HepG2 (cell line): ENCODE results near the gene ATG5. TPM values are rescaled to one million over a fixed set of nuclear protein-coding genes. Genes with fewer than 3 reads are reported as not detected.

Source experiments
- ATAC-seq: fragments of 200-7000 bp; cut with Tn5 transposase; 3 replicates; pipeline ENCODE4 v1.9.1; 2020; ENCODE audit warnings: mild to moderate bottlenecking, moderate library complexity
- BruUV-seq: library from RNA; stranded (reverse); fragments of 400-500 nt; replicated peaks from 2 replicates; lab custom pipeline; 2021; lab: Mats Ljungman, UMichigan
- CTCF ChIA-PET: fragments of 300-600 bp; formaldehyde crosslinking; extraction: SDS; loops from one replicate; lab custom pipeline; 2021; ENCODE audit warnings: low total read pairs, inconsistent platforms, low intra/inter-chr PET ratio; lab: Yijun Ruan, JAX
- POLR2A ChIA-PET: fragments of 350-600 bp; sonication (Branson Sonifier 250); formaldehyde crosslinking; loops from one replicate; lab custom pipeline; 2020; ENCODE audit warnings: antibody characterized with exemption, inconsistent platforms; lab: Yijun Ruan, JAX
- DNase-seq: peaks from one replicate; pipeline ENCODE4 v3.0.0-alpha.2; 2015; ENCODE audit warnings: low spot score
- FAIRE-seq: peaks from 3 replicates; lab custom pipeline; 2011; peaks lifted over from hg19 to GRCh38; lab: Jason Lieb, UNC
- H2AFZ ChIP-seq: one replicate; pipeline ENCODE4 v1.6.1; 2011; ENCODE audit warnings: low read length, inconsistent platforms
- H3K27ac ChIP-seq: fragments of 300-600 bp; 3 replicates; pipeline ENCODE4 v1.8.0; 2011; ENCODE audit warnings: mixed run types, mild to moderate bottlenecking, mixed read lengths, low read length, inconsistent platforms; ENCODE audit not compliant: insufficient read depth; ENCODE audit errors: extremely low read length
- H3K27me3 ChIP-seq, 2 experiments: fragments of 200-600 bp in 1 of 2; 2 replicates in 1 of 2; 3 replicates in 1 of 2; pipeline versions ENCODE4 v1.6.0 to v1.8.0; 2011; ENCODE audit warnings: low read length in 2 of 2, mild to moderate bottlenecking in 2 of 2, moderate library complexity in 2 of 2, inconsistent platforms in 1 of 2; ENCODE audit not compliant: insufficient read depth in 2 of 2, control insufficient read depth in 1 of 2
- H3K36me3 ChIP-seq, 2 experiments: fragments of 200-600 bp in 1 of 2; replicated peaks in 1 of 2; 2 replicates in 1 of 2; 3 replicates in 1 of 2; pipeline versions ENCODE4 v1.5.1 to v1.8.0; 2011; ENCODE audit warnings: low read length in 2 of 2, inconsistent platforms in 1 of 2; ENCODE audit not compliant: insufficient read depth in 2 of 2, control insufficient read depth in 1 of 2
- H3K4me1 ChIP-seq: 2 replicates; pipeline ENCODE4 v1.5.1; 2012; ENCODE audit warnings: low read length, inconsistent platforms; ENCODE audit not compliant: insufficient read depth
- H3K4me2 ChIP-seq: 2 replicates; pipeline ENCODE4 v1.6.0; 2011; ENCODE audit warnings: low read depth, low read length, inconsistent platforms
- H3K4me3 ChIP-seq, 3 experiments: fragments of 200-600 bp in 1 of 3; sonication (generic), shearing (Covaris generic) in 1 of 3; replicated peaks in 1 of 3; 2 replicates each; pipeline ENCODE4 v1.5.1; 2011 to 2016; ENCODE audit warnings: low read length in 3 of 3, inconsistent platforms in 2 of 3, low read depth in 2 of 3, mild to moderate bottlenecking in 2 of 3, control low read depth in 1 of 3, mixed read lengths in 1 of 3; ENCODE audit not compliant: insufficient read depth in 1 of 3
- H3K79me2 ChIP-seq: one replicate; pipeline ENCODE4 v1.6.1; 2011; ENCODE audit warnings: low read length, inconsistent platforms; ENCODE audit not compliant: insufficient read depth
- H3K9ac ChIP-seq: 2 replicates; pipeline ENCODE4 v1.6.0; 2011; ENCODE audit warnings: mild to moderate bottlenecking, low read depth, low read length, inconsistent platforms; ENCODE audit not compliant: insufficient read depth
- H3K9me3 ChIP-seq: 2 replicates; pipeline ENCODE4 v1.5.1; 2012; ENCODE audit warnings: mild to moderate bottlenecking, low read length
- H4K20me1 ChIP-seq: 2 replicates; pipeline ENCODE4 v1.6.0; 2011; ENCODE audit warnings: inconsistent platforms, mild to moderate bottlenecking, low read length, moderate library complexity; ENCODE audit not compliant: insufficient read depth
- CEBPG ChIP-seq: IDR thresholded peaks from 2 replicates; pipeline ENCODE4 v1.6.1; 2016
- HMGA1 ChIP-seq: sonication (generic); formaldehyde crosslinking; conservative IDR thresholded peaks from 2 replicates; pipeline ENCODE4 v1.4.0; 2020; ENCODE audit warnings: missing genetic modification reagents
- NBN ChIP-seq: fragments of 450-650 bp; conservative IDR thresholded peaks from 2 replicates; pipeline ENCODE4 v1.6.1; 2017
- NFYB ChIP-seq: sonication (generic); formaldehyde crosslinking; IDR thresholded peaks from 2 replicates; pipeline ENCODE4 v1.4.0; 2020; ENCODE audit warnings: missing genetic modification reagents
- PHB2 ChIP-seq: fragments of 450-650 bp; IDR thresholded peaks from 2 replicates; pipeline ENCODE4 v1.6.1; 2018; ENCODE audit not compliant: partially characterized antibody
- SPEN ChIP-seq: sonication (generic); formaldehyde crosslinking; IDR thresholded peaks from 2 replicates; pipeline ENCODE4 v1.5.1; 2020; ENCODE audit warnings: low read depth, mild to moderate bottlenecking, missing genetic modification reagents
- SRSF1 ChIP-seq: fragments of 200-400 bp; formaldehyde crosslinking; optimal IDR thresholded peaks from 2 replicates; pipeline ENCODE3; 2017; ENCODE audit warnings: mild to moderate bottlenecking, low read depth, low read length, moderate library complexity
- TBX2 ChIP-seq: sonication (generic); formaldehyde crosslinking; IDR thresholded peaks from 2 replicates; pipeline ENCODE4 v1.5.0; 2020; ENCODE audit warnings: missing genetic modification reagents, mild to moderate bottlenecking, borderline replicate concordance
- TEAD3 ChIP-seq: optimal IDR thresholded peaks from 2 replicates; pipeline ENCODE3; 2016; ENCODE audit warnings: borderline replicate concordance
- ZBTB8A ChIP-seq: sonication (generic); formaldehyde crosslinking; IDR thresholded peaks from 2 replicates; pipeline ENCODE4 v1.4.0; 2020; ENCODE audit warnings: mild to moderate bottlenecking, low read depth, missing genetic modification reagents, borderline replicate concordance
- ZKSCAN1 ChIP-seq: fragments of 150-350 bp; IDR thresholded peaks from 2 replicates; pipeline ENCODE4 v1.6.1; 2014; ENCODE audit warnings: low read length
- ZMYM2 ChIP-seq: sonication (generic); formaldehyde crosslinking; IDR thresholded peaks from 2 replicates; pipeline ENCODE4 v1.8.0; 2022; ENCODE audit warnings: mild to moderate bottlenecking, missing genetic modification reagents
- ZNF496 ChIP-seq: sonication (generic); formaldehyde crosslinking; IDR thresholded peaks from 2 replicates; pipeline ENCODE4 v1.8.1; 2023; ENCODE audit warnings: mild to moderate bottlenecking, moderate library complexity, missing genetic modification reagents; ENCODE audit not compliant: insufficient replicate concordance
- ZNF562 ChIP-seq: sonication (generic); formaldehyde crosslinking; IDR thresholded peaks from 2 replicates; pipeline ENCODE4 v1.8.0; 2022; ENCODE audit warnings: missing genetic modification reagents, borderline replicate concordance
- ZNF652 ChIP-seq: IDR thresholded peaks from 2 replicates; pipeline ENCODE4 v1.6.1; 2016; ENCODE audit warnings: low read depth, borderline replicate concordance
- WGBS: methylation state at CpG from one replicate; pipeline ENCODE4 v1.1.6; 2017; ENCODE audit warnings: low lambda C conversion rate; 5-methylcytosine and 5-hydroxymethylcytosine counted together
- in situ Hi-C: cut with HindIII; loops from 2 replicates; pipeline ENCODE4 v1.10.0; 2017; ENCODE audit warnings: low pct_unique_long_range_greater_than_20kb; ENCODE audit not compliant: extremely low pct_ligation_motif_present
- intact Hi-C: fragments of 100-400 bp; cut with micrococcal nuclease; formaldehyde crosslinking; loops from one replicate; pipeline ENCODE4 v1.10.0; 2022; ENCODE audit not compliant: unreplicated experiment
- polyA plus RNA-seq, 8 experiments: library from polyadenylated mRNA; depleted of rRNA in 3 of 8; stranded (reverse) in 7 of 8; unstranded in 1 of 8; fragments of >200 nt; fragmentation: Illumina TruSeq in 4 of 8; extraction: Trizol in 4 of 8; gene quantifications; 2 replicates each; pipeline versions ENCODE4 v1.2.1 to v1.2.3, GENCODE V29; 2011 to 2016; ENCODE audit warnings: low read depth in 4 of 8, missing spikeins in 1 of 8, mixed read lengths in 1 of 8; ENCODE audit not compliant: insufficient read depth in 1 of 8
- total RNA-seq, 5 experiments: library from RNA; depleted of rRNA; stranded (reverse); fragments of >200 nt; fragmentation: Illumina TruSeq; extraction: Trizol; gene quantifications; 2 replicates each; pipeline ENCODE4 v1.2.3, GENCODE V29; 2016; ENCODE audit warnings: low read depth in 1 of 5
- TF ChIP-seq, protein P1 (sequence below): sonication (generic); formaldehyde crosslinking; IDR thresholded peaks from 2 replicates; pipeline ENCODE4 v1.8.0; 2022; ENCODE audit warnings: mild to moderate bottlenecking, missing genetic modification reagents, moderate library complexity
- TF ChIP-seq, protein P2 (sequence below): sonication (generic); formaldehyde crosslinking; IDR thresholded peaks from 2 replicates; pipeline ENCODE4 v1.9.0; 2021; ENCODE audit warnings: missing genetic modification reagents, borderline replicate concordance
- TF ChIP-seq, protein P3 (sequence below): sonication (generic); formaldehyde crosslinking; IDR thresholded peaks from 2 replicates; pipeline ENCODE4; 2020; ENCODE audit warnings: missing genetic modification reagents, mild to moderate bottlenecking, borderline replicate concordance

ATG5 gene
- total and polyA plus RNA-seq, 2 of the 13 experiments (the other 11 are each of a cell fraction or from before 2014, with no cell fraction given): 21.3 to 48.0 TPM

DNA sequence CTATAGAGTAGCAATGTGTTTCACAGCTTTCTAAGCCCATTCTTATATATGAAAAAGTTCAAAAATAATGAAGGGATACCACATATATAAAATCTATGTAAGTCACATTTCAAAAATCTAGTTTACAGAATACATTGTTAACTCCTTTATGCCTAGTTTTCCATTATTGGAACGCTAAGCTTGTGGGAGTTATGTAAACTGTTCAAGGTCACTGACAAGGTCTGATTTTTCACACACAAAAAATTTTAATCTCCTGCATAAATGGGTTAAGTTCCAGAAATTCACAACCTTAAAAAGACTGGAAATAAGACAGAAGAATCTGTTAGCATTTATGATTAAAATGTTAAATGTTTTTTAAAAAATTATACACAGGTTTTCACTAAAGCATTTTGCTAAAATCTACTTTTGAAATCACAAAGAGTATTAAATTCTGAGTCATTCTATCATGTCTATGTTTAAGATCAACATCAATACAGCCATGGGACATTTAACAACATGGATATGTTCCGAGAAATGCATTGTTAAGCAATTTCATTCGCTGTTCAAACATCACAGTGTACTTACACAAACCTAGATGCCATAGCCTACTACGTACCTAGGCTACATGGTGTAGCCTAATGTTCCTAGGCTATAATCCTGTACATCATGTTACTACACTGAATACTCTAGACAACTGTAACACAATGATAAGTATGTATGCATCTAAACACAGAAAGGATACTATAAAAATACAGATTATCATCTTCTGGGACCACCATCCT lies 25.4 kb downstream of the ATG5 start:
- Histone ChIP-seq H2AFZ (no peak overlapping the region), H3K9ac (no peak overlapping the region), H3K4me2 (no peak overlapping the region), H4K20me1 (peaks cover 11% of the 10 kb centered on the region; the same call in 1 of the 2 replicates), H3K79me2 (peaks cover 12% of the 10 kb centered on the region), H3K4me3 (no peak overlapping the region), H3K4me1 (peaks cover 12% of the 10 kb centered on the region), H3K36me3 (no peaks in the 10 kb centered on the region), H3K27ac (no peak overlapping the region), H3K27me3 (no peaks in the 10 kb centered on the region), H3K9me3 (no peaks in the 10 kb centered on the region)
- in situ Hi-C loops (loop anchor here (10.0 kb wide), 2 partner anchors 565 to 815 kb away; no protein-coding TSS in a partner anchor), intact Hi-C loops (loop anchor here (2.0 to 10.0 kb wide), 4 partner anchors 63 to 868 kb away; no protein-coding TSS in a partner anchor)
- ATAC-seq (no peak; the same call in 2 of the 3 replicates), DNase-seq (peak; percentile 11), FAIRE-seq (peak; percentile 36)
- POLR2A ChIA-PET: interaction anchor here (0.6 kb wide), 1 partner anchor 35 kb away, joined by 3 read pairs; no protein-coding TSS in a partner anchor
- no TSS peak for BruUV-seq
- TF ChIP-seq, protein P1, sequence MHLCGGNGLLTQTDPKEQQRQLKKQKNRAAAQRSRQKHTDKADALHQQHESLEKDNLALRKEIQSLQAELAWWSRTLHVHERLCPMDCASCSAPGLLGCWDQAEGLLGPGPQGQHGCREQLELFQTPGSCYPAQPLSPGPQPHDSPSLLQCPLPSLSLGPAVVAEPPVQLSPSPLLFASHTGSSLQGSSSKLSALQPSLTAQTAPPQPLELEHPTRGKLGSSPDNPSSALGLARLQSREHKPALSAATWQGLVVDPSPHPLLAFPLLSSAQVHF (CRISPR knock-in tag): no peak
- TF ChIP-seq TBX2 (CRISPR knock-in tag): no peak
- TF ChIP-seq ZNF496 (CRISPR knock-in tag): no peak
- TF ChIP-seq ZNF562 (CRISPR knock-in tag): no peak
- no peak for TF ChIP-seq ZKSCAN1
- TF ChIP-seq NBN: no peak
- TF ChIP-seq NFYB (CRISPR knock-in tag): no peak
- no peak for TF ChIP-seq SPEN
- TF ChIP-seq, protein P2, sequence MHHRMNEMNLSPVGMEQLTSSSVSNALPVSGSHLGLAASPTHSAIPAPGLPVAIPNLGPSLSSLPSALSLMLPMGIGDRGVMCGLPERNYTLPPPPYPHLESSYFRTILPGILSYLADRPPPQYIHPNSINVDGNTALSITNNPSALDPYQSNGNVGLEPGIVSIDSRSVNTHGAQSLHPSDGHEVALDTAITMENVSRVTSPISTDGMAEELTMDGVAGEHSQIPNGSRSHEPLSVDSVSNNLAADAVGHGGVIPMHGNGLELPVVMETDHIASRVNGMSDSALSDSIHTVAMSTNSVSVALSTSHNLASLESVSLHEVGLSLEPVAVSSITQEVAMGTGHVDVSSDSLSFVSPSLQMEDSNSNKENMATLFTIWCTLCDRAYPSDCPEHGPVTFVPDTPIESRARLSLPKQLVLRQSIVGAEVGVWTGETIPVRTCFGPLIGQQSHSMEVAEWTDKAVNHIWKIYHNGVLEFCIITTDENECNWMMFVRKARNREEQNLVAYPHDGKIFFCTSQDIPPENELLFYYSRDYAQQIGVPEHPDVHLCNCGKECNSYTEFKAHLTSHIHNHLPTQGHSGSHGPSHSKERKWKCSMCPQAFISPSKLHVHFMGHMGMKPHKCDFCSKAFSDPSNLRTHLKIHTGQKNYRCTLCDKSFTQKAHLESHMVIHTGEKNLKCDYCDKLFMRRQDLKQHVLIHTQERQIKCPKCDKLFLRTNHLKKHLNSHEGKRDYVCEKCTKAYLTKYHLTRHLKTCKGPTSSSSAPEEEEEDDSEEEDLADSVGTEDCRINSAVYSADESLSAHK (CRISPR knock-in tag): no peak
- no peak for TF ChIP-seq HMGA1
- TF ChIP-seq SRSF1: no peak
- TF ChIP-seq ZBTB8A: no peak
- no peak for TF ChIP-seq ZMYM2 (CRISPR knock-in tag)
- TF ChIP-seq CEBPG: 0 out of 2 replicates have a peak, but pooled peaks have one; percentile 24
- no peak for TF ChIP-seq TEAD3
- TF ChIP-seq PHB2: no peak
- TF ChIP-seq, protein P3, sequence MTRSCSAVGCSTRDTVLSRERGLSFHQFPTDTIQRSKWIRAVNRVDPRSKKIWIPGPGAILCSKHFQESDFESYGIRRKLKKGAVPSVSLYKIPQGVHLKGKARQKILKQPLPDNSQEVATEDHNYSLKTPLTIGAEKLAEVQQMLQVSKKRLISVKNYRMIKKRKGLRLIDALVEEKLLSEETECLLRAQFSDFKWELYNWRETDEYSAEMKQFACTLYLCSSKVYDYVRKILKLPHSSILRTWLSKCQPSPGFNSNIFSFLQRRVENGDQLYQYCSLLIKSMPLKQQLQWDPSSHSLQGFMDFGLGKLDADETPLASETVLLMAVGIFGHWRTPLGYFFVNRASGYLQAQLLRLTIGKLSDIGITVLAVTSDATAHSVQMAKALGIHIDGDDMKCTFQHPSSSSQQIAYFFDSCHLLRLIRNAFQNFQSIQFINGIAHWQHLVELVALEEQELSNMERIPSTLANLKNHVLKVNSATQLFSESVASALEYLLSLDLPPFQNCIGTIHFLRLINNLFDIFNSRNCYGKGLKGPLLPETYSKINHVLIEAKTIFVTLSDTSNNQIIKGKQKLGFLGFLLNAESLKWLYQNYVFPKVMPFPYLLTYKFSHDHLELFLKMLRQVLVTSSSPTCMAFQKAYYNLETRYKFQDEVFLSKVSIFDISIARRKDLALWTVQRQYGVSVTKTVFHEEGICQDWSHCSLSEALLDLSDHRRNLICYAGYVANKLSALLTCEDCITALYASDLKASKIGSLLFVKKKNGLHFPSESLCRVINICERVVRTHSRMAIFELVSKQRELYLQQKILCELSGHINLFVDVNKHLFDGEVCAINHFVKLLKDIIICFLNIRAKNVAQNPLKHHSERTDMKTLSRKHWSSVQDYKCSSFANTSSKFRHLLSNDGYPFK (CRISPR knock-in tag): no peak
- peak; percentile 64; the same call in 1 of the 2 replicates for TF ChIP-seq ZNF652 (CRISPR knock-in tag)
- WGBS: 71% methylated on average over 4 of the region's 4 CpGs
- CTCF ChIA-PET: interaction anchor here (1.8 kb wide), 1 partner anchor 566 kb away, joined by 10 read pairs; no protein-coding TSS in a partner anchor
